ENCODE results near the gene ZFPL1.

- TF ChIP-seq POLR2A (IDR thresholded peaks at IDR 0.05) (no peak), CTCF (IDR thresholded peaks at IDR 0.05) (no peak)
Measured at GRCh38 chr11:65077451-65077850, 6.6 kb upstream of the ZFPL1 start.
